Activated CD4-positive, alpha-beta T cell treated with anti-CD3 and anti-CD28 coated beads for 4 hours (primary cell): ENCODE results near the gene TSPY4.
"Not testable (repeated sequence)": the region's sequence is repeated elsewhere in the genome, so short reads cannot be mapped to it uniquely, and the experiment has no call there.

Source experiments
- DNase-seq, 2 donors: peaks; one replicate each; pipeline ENCODE4 v3.0.0-alpha.2; 2020

Gene TSPY4

GRCh38 chrY:9337164-9337563 lies at the start of gene TSPY4:
Gene TSPY4 (plus strand): TSS chrY:9337464. CDS start chrY:9337510, 46 bp downstream.
- not testable (repeated sequence) for DNase-seq

GRCh38 chrY:9320996-9321395 lies 16.3 kb upstream of the TSPY4 start:
- DNase-seq = no peak

- not testable (repeated sequence) for DNase-seq
These were observed 20.2 kb downstream of the TSPY4 start, which contains the start of gene TSPY8 for GRCh38 chrY:9357497-9357896. Gene TSPY8 (plus strand): TSS chrY:9357797. CDS start chrY:9357843, 46 bp downstream.
